Kidney (tissue), 14 donors: ENCODE data around the gene LCTL. TPM values are rescaled to one million over a fixed set of nuclear protein-coding genes. Genes with fewer than 3 reads are reported as not detected.
A peak's percentile ranks its signal among the peaks of the same experiment; 100 is the strongest.

ENCODE experiments used
- DNase-seq, 5 donors: peaks; one replicate each; pipeline ENCODE4 v3.0.0-alpha.2; 2013 to 2020
- FAIRE-seq: peaks from 2 replicates; lab custom pipeline; 2012; peaks lifted over from hg19 to GRCh38; lab: Jason Lieb, UNC
- H3K27ac ChIP-seq, 2 donors: one replicate each; pipeline ENCODE4 v1.7.0; 2013; ENCODE audit warnings: low read depth in 2 of 2, low read length in 2 of 2, inconsistent platforms in 1 of 2
- H3K27me3 ChIP-seq: one replicate; pipeline ENCODE4 v1.7.1; 2013; ENCODE audit warnings: low read length, inconsistent platforms; ENCODE audit not compliant: control insufficient read depth, insufficient read depth
- H3K36me3 ChIP-seq, 3 donors: one replicate each; pipeline versions ENCODE4 v1.7.0 to v1.7.1; 2013; ENCODE audit warnings: low read length in 3 of 3, control low read depth in 1 of 3, inconsistent platforms in 1 of 3; ENCODE audit not compliant: insufficient read depth in 3 of 3, control insufficient read depth in 2 of 3
- H3K4me1 ChIP-seq, 3 donors: one replicate each; pipeline versions ENCODE4 v1.7.0 to v1.7.1; 2013; ENCODE audit warnings: low read length in 3 of 3, inconsistent platforms in 1 of 3, low read depth in 1 of 3; ENCODE audit not compliant: control insufficient read depth in 2 of 3, insufficient read depth in 2 of 3
- H3K4me3 ChIP-seq, 3 donors: one replicate each; pipeline versions ENCODE4 v1.7.0 to v1.8.1; 2013; ENCODE audit warnings: low read length in 3 of 3, control low read depth in 1 of 3, inconsistent platforms in 1 of 3
- H3K9ac ChIP-seq, 3 donors: one replicate each; pipeline versions ENCODE4 v1.7.0 to v1.7.1; 2013; ENCODE audit warnings: low read length in 3 of 3, control low read depth in 1 of 3, inconsistent platforms in 1 of 3
- H3K9me3 ChIP-seq, 3 donors: one replicate each; pipeline versions ENCODE4 v1.7.0 to v1.7.1; 2013; ENCODE audit warnings: low read length in 3 of 3, control low read depth in 1 of 3, inconsistent platforms in 1 of 3; ENCODE audit not compliant: control insufficient read depth in 2 of 3, insufficient read depth in 1 of 3
- intact Hi-C: fragments of 100-400 bp; cut with DNase I; formaldehyde crosslinking; loops from one replicate; pipeline ENCODE4 v1.11.1; 2022
- polyA plus RNA-seq: library from polyadenylated mRNA; stranded (reverse); fragments of 350-450 nt; fragmentation: Illumina TruSeq; extraction: RNeasy Lipid Tissue Mini Kit (QIAGEN cat#74804); gene quantifications from one replicate; pipeline ENCODE4 v1.2.3, GENCODE V29; 2014; ENCODE audit warnings: low read depth, low replicate concordance; ENCODE audit not compliant: insufficient read depth
- total RNA-seq: library from RNA; stranded (reverse); fragmentation: NEBNext Ultra II Directional; extraction: Animal tissue kit (Norgen Biotek cat#: 25700); gene quantifications from one replicate; pipeline ENCODE4 v1.2.1, GENCODE V29; 2021
- TF ChIP-seq, protein P1 (sequence below): IDR thresholded peaks from 3 replicates; pipeline ENCODE4 v1.5.1; 2012; ENCODE audit warnings: mild to moderate bottlenecking, moderate library complexity, borderline replicate concordance; ENCODE audit not compliant: insufficient read depth; ENCODE audit errors: extremely low read depth
- donor health status: control.
- donor health status: control.
- donor health status: control.
- donor health status: control.
- donor health status: control.
- donor health status: DM: yes; HTN: yes; CAD: no.
- donor health status: Normal renal cell carcinoma (clear cell type).

The LCTL gene
- total and polyA plus RNA-seq, 2 donors from 2014 or later: not detected

DNA sequence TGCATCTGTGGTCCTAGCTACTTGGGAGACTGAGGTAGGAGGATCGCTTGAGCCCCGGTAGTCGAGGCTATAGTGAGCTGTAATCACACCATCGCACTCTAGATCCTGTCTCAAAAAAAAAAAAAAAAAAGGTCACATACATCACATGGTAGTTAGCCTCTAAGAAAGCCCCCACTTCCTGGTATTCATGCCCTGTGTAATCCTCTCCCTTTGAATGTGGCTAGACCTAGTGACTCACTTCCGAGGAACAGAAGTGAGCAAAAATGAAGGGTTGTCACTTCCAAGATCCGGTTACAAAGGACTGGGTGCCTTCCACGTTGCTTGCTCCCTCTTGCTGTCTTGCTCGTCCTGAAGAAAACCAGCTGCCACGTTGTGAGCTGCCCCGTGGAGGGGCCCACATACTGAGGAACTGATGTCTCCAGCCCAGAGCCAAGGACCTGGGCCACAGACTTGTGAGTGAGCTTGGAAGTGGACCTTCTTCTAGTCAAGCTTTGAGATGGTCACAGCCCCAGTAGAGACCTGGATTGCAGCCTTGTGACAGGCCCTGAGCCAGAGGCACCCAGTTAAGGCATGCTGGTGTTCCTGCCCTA, 12.6 kb upstream of the LCTL start:
- H3K27ac ChIP-seq: no peak overlapping the region
- DNase-seq: peak in 2 of 5 donors; percentile 37 to 41

GRCh38 chr15:66574596-66574950, 8.8 kb upstream of the LCTL start:
- no peak overlapping the region for H3K27ac ChIP-seq
- no peaks in the 10 kb centered on the region for H3K4me1 ChIP-seq
- DNase-seq (no peak), FAIRE-seq (no peak)
- H3K9me3 ChIP-seq: no peaks in the 10 kb centered on the region
- H3K27me3 ChIP-seq: no peaks in the 10 kb centered on the region
- intact Hi-C loops: no loop called here
- no peak overlapping the region for H3K9ac ChIP-seq
- H3K36me3 ChIP-seq: no peaks in the 10 kb centered on the region
- TF ChIP-seq, protein P1, sequence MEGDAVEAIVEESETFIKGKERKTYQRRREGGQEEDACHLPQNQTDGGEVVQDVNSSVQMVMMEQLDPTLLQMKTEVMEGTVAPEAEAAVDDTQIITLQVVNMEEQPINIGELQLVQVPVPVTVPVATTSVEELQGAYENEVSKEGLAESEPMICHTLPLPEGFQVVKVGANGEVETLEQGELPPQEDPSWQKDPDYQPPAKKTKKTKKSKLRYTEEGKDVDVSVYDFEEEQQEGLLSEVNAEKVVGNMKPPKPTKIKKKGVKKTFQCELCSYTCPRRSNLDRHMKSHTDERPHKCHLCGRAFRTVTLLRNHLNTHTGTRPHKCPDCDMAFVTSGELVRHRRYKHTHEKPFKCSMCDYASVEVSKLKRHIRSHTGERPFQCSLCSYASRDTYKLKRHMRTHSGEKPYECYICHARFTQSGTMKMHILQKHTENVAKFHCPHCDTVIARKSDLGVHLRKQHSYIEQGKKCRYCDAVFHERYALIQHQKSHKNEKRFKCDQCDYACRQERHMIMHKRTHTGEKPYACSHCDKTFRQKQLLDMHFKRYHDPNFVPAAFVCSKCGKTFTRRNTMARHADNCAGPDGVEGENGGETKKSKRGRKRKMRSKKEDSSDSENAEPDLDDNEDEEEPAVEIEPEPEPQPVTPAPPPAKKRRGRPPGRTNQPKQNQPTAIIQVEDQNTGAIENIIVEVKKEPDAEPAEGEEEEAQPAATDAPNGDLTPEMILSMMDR: no peak
- H3K4me3 ChIP-seq: no peak overlapping the region

More for the DNA sequence above, 12.6 kb upstream of the LCTL start:
- intact Hi-C loops: no loop called here
- Histone ChIP-seq H3K9ac (no peak overlapping the region), H3K36me3 (no peaks in the 10 kb centered on the region), H3K4me3 (no peak overlapping the region), H3K4me1 (no peaks in the 10 kb centered on the region), H3K27me3 (no peaks in the 10 kb centered on the region), H3K9me3 (no peaks in the 10 kb centered on the region)
- TF ChIP-seq, protein P1: no peak
- no peak for FAIRE-seq

- H3K9ac ChIP-seq: no peak overlapping the region
- DNase-seq (peak in 2 of 5 donors; percentile 3 to 24), FAIRE-seq (no peak)
- H3K9me3 ChIP-seq: no peaks in the 10 kb centered on the region
- intact Hi-C loops: no loop called here
- TF ChIP-seq, protein P1: no peak
- no peak overlapping the region for H3K4me3 ChIP-seq
- no peaks in the 10 kb centered on the region for H3K27me3 ChIP-seq
- no peaks in the 10 kb centered on the region for H3K4me1 ChIP-seq
- no peak overlapping the region for H3K27ac ChIP-seq
- H3K36me3 ChIP-seq: no peaks in the 10 kb centered on the region
These were observed 8.2 kb upstream of the LCTL start for GRCh38 chr15:66573719-66574595.
